ENCODE measurements around the gene DCST2.

DNA sequence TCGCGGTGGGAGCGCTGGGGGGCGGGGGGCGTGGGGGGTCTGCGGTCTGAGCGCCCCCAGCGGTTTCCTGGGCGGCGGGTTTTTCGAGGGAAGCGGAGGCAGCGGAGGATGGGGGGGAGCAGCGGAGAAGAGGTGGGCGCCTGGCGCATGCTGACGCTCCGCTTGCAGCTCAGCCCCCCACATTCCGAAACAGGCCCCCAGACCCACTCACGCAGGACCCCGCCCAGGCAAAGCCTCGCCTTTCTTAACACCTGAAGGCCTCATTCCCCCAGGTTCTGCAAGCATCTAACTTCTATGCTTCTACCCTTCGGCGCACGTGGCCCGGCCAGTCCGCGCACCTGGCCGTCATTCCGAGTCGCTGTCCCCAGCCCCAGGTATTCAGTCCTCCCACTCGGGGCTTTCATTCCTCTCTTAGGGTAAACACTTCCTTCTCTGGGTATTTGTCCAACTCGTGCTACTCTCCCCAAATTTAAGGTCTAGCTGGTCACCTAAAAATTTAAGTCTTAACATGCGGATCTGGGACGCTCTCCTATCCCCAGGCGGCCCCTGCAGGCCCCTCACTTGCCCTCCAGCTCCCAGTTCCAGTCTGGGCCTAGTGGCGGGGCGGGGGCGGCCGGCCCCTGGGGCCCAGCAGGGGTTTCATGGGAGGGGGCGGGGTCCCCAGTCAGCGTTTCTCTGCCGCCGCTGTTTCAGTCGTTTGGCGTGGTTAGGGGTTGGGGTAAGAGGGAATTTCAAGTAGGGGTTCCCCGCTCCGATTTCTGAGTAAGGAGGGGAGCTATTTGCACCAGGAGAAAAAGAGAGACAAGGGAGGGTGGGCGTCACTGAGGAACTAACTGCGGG, 33.8 kb downstream of the DCST2 start:
- TF ChIP-seq, protein P1, sequence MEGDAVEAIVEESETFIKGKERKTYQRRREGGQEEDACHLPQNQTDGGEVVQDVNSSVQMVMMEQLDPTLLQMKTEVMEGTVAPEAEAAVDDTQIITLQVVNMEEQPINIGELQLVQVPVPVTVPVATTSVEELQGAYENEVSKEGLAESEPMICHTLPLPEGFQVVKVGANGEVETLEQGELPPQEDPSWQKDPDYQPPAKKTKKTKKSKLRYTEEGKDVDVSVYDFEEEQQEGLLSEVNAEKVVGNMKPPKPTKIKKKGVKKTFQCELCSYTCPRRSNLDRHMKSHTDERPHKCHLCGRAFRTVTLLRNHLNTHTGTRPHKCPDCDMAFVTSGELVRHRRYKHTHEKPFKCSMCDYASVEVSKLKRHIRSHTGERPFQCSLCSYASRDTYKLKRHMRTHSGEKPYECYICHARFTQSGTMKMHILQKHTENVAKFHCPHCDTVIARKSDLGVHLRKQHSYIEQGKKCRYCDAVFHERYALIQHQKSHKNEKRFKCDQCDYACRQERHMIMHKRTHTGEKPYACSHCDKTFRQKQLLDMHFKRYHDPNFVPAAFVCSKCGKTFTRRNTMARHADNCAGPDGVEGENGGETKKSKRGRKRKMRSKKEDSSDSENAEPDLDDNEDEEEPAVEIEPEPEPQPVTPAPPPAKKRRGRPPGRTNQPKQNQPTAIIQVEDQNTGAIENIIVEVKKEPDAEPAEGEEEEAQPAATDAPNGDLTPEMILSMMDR (IDR thresholded peaks at IDR 0.05): no peak
- TF ChIP-seq POLR2AphosphoS5 (IDR thresholded peaks at IDR 0.05): no peak

Measured in sigmoid colon (tissue), 4 donors.